ENCODE data around the gene SPOCK2.

SPOCK2 gene

DNA sequence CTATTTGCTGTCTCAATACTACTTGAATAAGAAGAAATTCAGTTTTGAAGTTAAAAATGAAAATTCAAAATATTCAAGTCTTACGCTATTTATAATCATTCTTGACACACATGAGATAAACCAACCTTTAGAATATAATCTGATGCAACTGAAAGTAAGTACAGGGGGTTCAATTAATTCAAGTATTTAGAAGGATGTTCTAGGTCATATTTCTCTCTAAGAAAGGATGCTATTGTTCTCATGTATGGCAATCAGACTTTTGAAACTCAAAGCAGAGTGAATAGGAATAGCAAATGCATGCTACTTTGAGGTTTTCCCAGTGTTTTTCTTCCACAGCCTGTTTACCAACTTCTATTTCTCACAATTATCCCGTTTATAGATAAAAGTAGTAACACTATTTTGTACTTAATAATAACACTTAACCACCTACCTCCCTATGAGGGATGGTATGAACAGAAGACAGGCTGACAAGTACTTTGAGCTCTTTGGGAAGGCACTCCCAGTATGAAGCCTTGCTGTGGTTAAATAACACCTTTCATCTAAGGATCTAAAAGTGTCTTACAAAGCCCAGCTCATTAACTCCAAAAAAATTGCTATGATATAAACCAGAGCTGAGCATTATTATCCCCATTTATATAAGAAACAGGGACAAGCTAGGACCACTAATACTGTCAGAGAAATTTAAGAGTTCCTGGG lies 18.0 kb upstream of the SPOCK2 start:
- TF ChIP-seq, protein P1, sequence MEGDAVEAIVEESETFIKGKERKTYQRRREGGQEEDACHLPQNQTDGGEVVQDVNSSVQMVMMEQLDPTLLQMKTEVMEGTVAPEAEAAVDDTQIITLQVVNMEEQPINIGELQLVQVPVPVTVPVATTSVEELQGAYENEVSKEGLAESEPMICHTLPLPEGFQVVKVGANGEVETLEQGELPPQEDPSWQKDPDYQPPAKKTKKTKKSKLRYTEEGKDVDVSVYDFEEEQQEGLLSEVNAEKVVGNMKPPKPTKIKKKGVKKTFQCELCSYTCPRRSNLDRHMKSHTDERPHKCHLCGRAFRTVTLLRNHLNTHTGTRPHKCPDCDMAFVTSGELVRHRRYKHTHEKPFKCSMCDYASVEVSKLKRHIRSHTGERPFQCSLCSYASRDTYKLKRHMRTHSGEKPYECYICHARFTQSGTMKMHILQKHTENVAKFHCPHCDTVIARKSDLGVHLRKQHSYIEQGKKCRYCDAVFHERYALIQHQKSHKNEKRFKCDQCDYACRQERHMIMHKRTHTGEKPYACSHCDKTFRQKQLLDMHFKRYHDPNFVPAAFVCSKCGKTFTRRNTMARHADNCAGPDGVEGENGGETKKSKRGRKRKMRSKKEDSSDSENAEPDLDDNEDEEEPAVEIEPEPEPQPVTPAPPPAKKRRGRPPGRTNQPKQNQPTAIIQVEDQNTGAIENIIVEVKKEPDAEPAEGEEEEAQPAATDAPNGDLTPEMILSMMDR (IDR thresholded peaks at IDR 0.05; ENCODE audit: low read depth, low read length): no peak
- Histone ChIP-seq H3K36me3 (peaks cover 7% of the 10 kb centered on the region), H3K4me3 (ENCODE audit: low read depth, low read length) (no peak overlapping the region), H3K9me3 (ENCODE audit: severe bottlenecking) (no peaks in the 10 kb centered on the region), H3K27ac (no peak overlapping the region), H3K27me3 (ENCODE audit: insufficient read depth, low read depth, severe bottlenecking) (no peaks in the 10 kb centered on the region)
- no peak for DNase-seq

DNA sequence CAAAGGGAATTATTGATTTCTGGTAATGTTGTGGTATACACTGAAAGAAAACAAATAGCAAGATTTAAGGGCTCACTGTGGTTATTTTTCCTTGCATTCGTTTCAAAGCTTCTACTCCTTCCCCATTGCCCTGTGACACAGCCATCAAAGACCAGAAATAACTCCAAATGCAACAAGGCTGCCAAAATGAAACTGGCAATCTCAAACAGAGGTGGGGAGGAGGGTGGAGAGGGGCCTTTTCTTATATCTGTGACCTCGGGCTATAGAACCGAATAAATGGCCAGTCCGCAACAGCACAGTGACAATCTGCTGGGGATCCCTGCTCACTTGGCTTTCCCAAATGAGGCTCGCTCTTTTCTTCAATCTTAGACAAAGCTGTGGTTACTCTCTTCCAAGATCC lies 17.4 kb upstream of the SPOCK2 start:
- Histone ChIP-seq H3K27me3 (ENCODE audit: insufficient read depth, low read depth, severe bottlenecking) (no peaks in the 10 kb centered on the region), H3K27ac (no peak overlapping the region), H3K4me3 (ENCODE audit: low read depth, low read length) (no peak overlapping the region), H3K9me3 (ENCODE audit: severe bottlenecking) (no peaks in the 10 kb centered on the region), H3K36me3 (peaks cover 7% of the 10 kb centered on the region)
- TF ChIP-seq, protein P1 (IDR thresholded peaks at IDR 0.05; ENCODE audit: low read depth, low read length): no peak
- no peak for DNase-seq

DNA sequence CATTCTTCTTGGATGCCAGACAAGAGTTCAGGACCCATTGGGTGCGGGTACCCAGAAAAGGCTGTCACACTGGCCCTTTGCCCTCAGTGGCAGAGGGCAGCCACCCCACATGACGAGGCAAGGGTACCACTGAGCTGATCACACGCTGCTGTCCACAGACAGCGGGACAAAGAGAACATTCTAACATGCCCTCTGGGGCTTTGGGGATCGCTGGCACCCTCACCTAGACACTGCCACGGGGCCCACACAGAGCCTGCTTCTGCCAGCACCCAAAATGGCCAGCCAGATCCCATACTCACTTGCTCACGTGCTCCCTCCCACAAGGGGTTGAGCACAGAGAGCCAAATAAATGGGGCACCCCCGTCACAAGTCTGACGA lies 16.7 kb upstream of the SPOCK2 start:
- DNase-seq: no peak
- H3K36me3 ChIP-seq: peaks cover 7% of the 10 kb centered on the region
- H3K9me3 ChIP-seq (ENCODE audit: severe bottlenecking): no peaks in the 10 kb centered on the region
- H3K27ac ChIP-seq: no peak overlapping the region
- TF ChIP-seq, protein P1 (IDR thresholded peaks at IDR 0.05; ENCODE audit: low read depth, low read length): no peak
- no peak overlapping the region for H3K4me3 ChIP-seq (ENCODE audit: low read depth, low read length)
- no peaks in the 10 kb centered on the region for H3K27me3 ChIP-seq (ENCODE audit: insufficient read depth, low read depth, severe bottlenecking)

DNA sequence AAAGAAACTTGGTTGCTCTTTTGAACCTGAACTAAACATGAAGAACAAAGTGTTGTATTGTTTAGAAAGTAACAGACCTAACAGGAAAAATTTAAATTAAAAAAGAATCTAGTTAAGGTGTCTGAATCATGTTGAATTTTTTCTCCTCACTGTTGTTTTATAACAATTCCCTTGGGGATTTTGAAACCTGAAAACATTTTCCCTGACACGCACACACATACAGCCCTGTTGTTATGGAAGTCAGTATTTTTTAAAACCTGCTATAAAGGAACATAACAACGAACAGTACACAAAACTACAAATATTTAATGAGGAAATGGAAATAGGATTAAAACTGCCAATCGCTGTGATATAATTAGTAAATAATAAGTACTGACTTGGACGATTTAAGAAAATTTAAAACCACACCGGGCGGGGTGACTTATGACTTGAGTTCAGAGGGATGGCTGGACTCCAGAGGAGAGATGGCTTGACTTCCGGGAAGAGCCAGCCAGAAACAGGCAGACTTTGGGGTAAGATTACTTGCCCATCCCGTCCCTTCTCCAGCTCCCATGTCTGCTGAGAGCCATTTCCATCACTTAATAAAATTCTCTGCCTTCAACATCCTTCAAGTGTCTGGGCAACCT lies 16.2 kb upstream of the SPOCK2 start:
- H3K27ac ChIP-seq: no peak overlapping the region
- no peak for DNase-seq
- no peaks in the 10 kb centered on the region for H3K27me3 ChIP-seq (ENCODE audit: insufficient read depth, low read depth, severe bottlenecking)
- H3K4me3 ChIP-seq (ENCODE audit: low read depth, low read length): no peak overlapping the region
- peaks cover 7% of the 10 kb centered on the region for H3K36me3 ChIP-seq
- TF ChIP-seq, protein P1 (IDR thresholded peaks at IDR 0.05; ENCODE audit: low read depth, low read length): no peak
- H3K9me3 ChIP-seq (ENCODE audit: severe bottlenecking): no peaks in the 10 kb centered on the region

DNA sequence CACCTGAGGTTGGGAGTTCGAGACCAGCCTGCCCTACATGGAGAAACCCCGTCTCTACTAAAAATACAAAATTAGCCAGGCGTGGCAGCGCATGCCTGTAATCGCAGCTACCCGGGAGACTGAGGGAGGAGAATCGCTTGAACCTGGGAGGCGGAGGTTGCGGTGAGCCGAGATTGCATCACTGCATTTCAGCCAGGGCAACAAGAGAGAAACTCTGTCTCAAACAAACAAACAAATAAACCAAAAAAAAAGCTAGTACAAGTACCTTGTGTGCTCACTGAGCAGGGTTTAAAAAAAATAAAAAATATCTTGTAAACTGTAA lies 11.2 kb upstream of the SPOCK2 start:
- no peak for DNase-seq
- Histone ChIP-seq H3K4me3 (ENCODE audit: low read depth, low read length) (no peak overlapping the region), H3K9me3 (ENCODE audit: severe bottlenecking) (no peaks in the 10 kb centered on the region), H3K27ac (no peak overlapping the region; the same call in 1 of the 2 replicates), H3K36me3 (peaks cover 7% of the 10 kb centered on the region), H3K27me3 (ENCODE audit: insufficient read depth, low read depth, severe bottlenecking) (no peaks in the 10 kb centered on the region)
- TF ChIP-seq, protein P1 (IDR thresholded peaks at IDR 0.05; ENCODE audit: low read depth, low read length): no peak

All from WERI-Rb-1 (cell line).